Measurements from ENCODE around the gene HS3ST5. TPM values are rescaled to one million over a fixed set of nuclear protein-coding genes. Genes with fewer than 3 reads are reported as not detected.

The HS3ST5 gene
- total and polyA plus RNA-seq, 2 donors (not counting 3 experiments of a cell fraction or from before 2014, with no cell fraction given) = not detected

DNA sequence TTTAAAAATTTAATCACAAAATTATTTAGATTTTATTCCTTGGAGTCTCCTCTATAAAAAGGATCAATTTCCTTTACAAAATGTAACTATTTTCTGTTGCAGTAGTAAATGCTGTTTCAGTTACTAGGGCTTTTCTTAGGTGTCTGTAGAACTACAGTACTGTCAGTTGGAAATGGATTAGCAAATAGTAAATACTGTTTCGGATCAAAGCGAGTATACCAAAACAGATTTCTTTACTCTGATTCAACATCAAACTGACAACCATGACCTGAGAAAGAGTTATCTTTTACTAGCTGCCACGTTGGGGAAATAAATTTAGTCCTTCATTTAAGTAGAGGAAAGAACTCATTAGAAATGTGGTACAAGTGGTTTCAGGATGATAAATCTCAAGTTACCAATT, 172.5 kb downstream of the HS3ST5 start:
- H3K4me1 ChIP-seq (ENCODE audit: control insufficient read depth, extremely low read depth, insufficient read depth, low read length) = no peaks in the 10 kb centered on the region
- H3K4me3 ChIP-seq (replicated peaks in 1 of 3; ENCODE audit: insufficient read depth in 1 of 3, low read depth in 1 of 3, low read length in 3 of 3) = no peak overlapping the region
- FAIRE-seq (no peak), DNase-seq (ENCODE audit: low read depth, low spot score) (no peak)
- H3K9me1 ChIP-seq (replicated peaks; ENCODE audit: control insufficient read depth, extremely low read depth, insufficient read depth, low read length) = no peaks in the 10 kb centered on the region
- intact Hi-C loops (cut with micrococcal nuclease) (no loop called here), dilution Hi-C loops (cut with MboI; ENCODE audit: extremely low pct_ligation_motif_present, low sequenced_read_pairs) (no loop called here)
- no peak overlapping the region for H3K4me2 ChIP-seq (ENCODE audit: insufficient read depth, low read length)
- H3K79me2 ChIP-seq (ENCODE audit: control insufficient read depth, insufficient read depth, low read length) = no peaks in the 10 kb centered on the region
- peaks cover 0 to 3% of the 10 kb centered on the region in 2 experiments for H3K27me3 ChIP-seq (ENCODE audit: control insufficient read depth in 2 of 2, insufficient read depth in 2 of 2, low read length in 2 of 2)
- no peaks in the 10 kb centered on the region for H3K9me3 ChIP-seq (replicated peaks; ENCODE audit: control insufficient read depth, insufficient read depth, low read length)
- H2AFZ ChIP-seq (ENCODE audit: low read depth, low read length) = no peak overlapping the region
- no peaks in the 10 kb centered on the region for H3K36me3 ChIP-seq (ENCODE audit: control insufficient read depth in 2 of 2, extremely low read depth in 1 of 2, insufficient read depth in 2 of 2, low read length in 2 of 2)
- no peaks in the 10 kb centered on the region for H4K20me1 ChIP-seq (replicated peaks; ENCODE audit: control insufficient read depth, extremely low read depth, insufficient read depth, low read length)
- POLR2A ChIA-PET = no interaction called here
- no peak overlapping the region for H3K9ac ChIP-seq (replicated peaks; ENCODE audit: extremely low read depth, insufficient read depth, low read length)
- no TSS peak for BruUV-seq (replicated peaks)
- TF ChIP-seq POLR2A (IDR thresholded peaks at IDR 0.05; ENCODE audit: low read depth, low read length) = no peak
- TF ChIP-seq, protein P1, sequence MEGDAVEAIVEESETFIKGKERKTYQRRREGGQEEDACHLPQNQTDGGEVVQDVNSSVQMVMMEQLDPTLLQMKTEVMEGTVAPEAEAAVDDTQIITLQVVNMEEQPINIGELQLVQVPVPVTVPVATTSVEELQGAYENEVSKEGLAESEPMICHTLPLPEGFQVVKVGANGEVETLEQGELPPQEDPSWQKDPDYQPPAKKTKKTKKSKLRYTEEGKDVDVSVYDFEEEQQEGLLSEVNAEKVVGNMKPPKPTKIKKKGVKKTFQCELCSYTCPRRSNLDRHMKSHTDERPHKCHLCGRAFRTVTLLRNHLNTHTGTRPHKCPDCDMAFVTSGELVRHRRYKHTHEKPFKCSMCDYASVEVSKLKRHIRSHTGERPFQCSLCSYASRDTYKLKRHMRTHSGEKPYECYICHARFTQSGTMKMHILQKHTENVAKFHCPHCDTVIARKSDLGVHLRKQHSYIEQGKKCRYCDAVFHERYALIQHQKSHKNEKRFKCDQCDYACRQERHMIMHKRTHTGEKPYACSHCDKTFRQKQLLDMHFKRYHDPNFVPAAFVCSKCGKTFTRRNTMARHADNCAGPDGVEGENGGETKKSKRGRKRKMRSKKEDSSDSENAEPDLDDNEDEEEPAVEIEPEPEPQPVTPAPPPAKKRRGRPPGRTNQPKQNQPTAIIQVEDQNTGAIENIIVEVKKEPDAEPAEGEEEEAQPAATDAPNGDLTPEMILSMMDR (IDR thresholded peaks at IDR 0.05; ENCODE audit: extremely low read depth in 1 of 2, insufficient read depth in 1 of 2, low read depth in 1 of 2, low read length in 2 of 2) = no peak
- no peak for TF ChIP-seq GATA2 (IDR thresholded peaks at IDR 0.05; ENCODE audit: insufficient read depth, insufficient read length, low read depth, low read length)
- no peak for TF ChIP-seq POLR2AphosphoS5 (IDR thresholded peaks at IDR 0.05; ENCODE audit: insufficient read depth, low read depth, low read length)
- TF ChIP-seq JUN (IDR thresholded peaks at IDR 0.05; ENCODE audit: borderline replicate concordance, insufficient read depth, insufficient read length, low read depth) = no peak
- TF ChIP-seq MYC (IDR thresholded peaks at IDR 0.05; ENCODE audit: low read depth, low read length) = no peak
- TF ChIP-seq, protein P2, sequence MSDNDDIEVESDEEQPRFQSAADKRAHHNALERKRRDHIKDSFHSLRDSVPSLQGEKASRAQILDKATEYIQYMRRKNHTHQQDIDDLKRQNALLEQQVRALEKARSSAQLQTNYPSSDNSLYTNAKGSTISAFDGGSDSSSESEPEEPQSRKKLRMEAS (IDR thresholded peaks at IDR 0.05; ENCODE audit: insufficient read depth, insufficient read length) = no peak
- TF ChIP-seq EZH2 (IDR thresholded peaks at IDR 0.05; ENCODE audit: borderline replicate concordance, low read depth, low read length, severe bottlenecking) = no peak
- TF ChIP-seq FOS (IDR thresholded peaks at IDR 0.05; ENCODE audit: borderline replicate concordance, insufficient read depth, low read length) = no peak
- CTCF ChIA-PET = interaction anchor here (1.2 to 1.4 kb wide), 2 partner anchors 29 to 62 kb away, joined by 3 to 6 read pairs; no protein-coding TSS in a partner anchor
- H3K27ac ChIP-seq (ENCODE audit: insufficient read depth, low read depth, low read length) = no peak overlapping the region
